OCI-LY1 (cell line): ENCODE results near the gene CBLL1.

Experiments used
- H2AFZ ChIP-seq: fragments of 200-600 bp; sonication (generic), shearing (Covaris generic); 2 replicates; pipeline ENCODE4 v1.6.0; 2014; ENCODE audit warnings: antibody characterized with exemption, mild to moderate bottlenecking, low read length
- H3F3A ChIP-seq: fragments of 200-600 bp; sonication (generic), shearing (Covaris generic); 2 replicates; pipeline ENCODE4 v1.6.0; 2014; ENCODE audit warnings: mild to moderate bottlenecking, antibody characterized with exemption, low read length, moderate library complexity; ENCODE audit not compliant: insufficient read depth
- H3K27ac ChIP-seq: fragments of 200-600 bp; sonication (generic); 2 replicates; pipeline ENCODE4 v1.5.1; 2014; ENCODE audit warnings: low read length, mixed run types, mild to moderate bottlenecking, low read depth; ENCODE audit not compliant: poor library complexity, severe bottlenecking
- H3K27me3 ChIP-seq: fragments of 200-600 bp; sonication (generic); 2 replicates; pipeline ENCODE4 v1.6.0; 2014; ENCODE audit warnings: antibody characterized with exemption, mild to moderate bottlenecking, low read length, moderate library complexity; ENCODE audit not compliant: insufficient read depth
- H3K36me3 ChIP-seq: fragments of 200-600 bp; sonication (generic); 2 replicates; pipeline ENCODE4 v1.6.1; 2014; ENCODE audit warnings: mild to moderate bottlenecking, antibody characterized with exemption, low read length, moderate library complexity, mixed read lengths; ENCODE audit not compliant: insufficient read depth
- H3K4me1 ChIP-seq: fragments of 200-600 bp; sonication (generic); 2 replicates; pipeline ENCODE4 v1.5.1; 2014; ENCODE audit warnings: mild to moderate bottlenecking, low read length, moderate library complexity; ENCODE audit not compliant: insufficient read depth, severe bottlenecking
- H3K4me2 ChIP-seq: fragments of 200-600 bp; sonication (generic), shearing (Covaris generic); 2 replicates; pipeline ENCODE4 v1.6.1; 2014; ENCODE audit warnings: low read length
- H3K4me3 ChIP-seq: fragments of 200-600 bp; sonication (generic); 2 replicates; pipeline ENCODE4 v1.5.1; 2014; ENCODE audit warnings: low read length, low read depth, mild to moderate bottlenecking, mixed read lengths; ENCODE audit not compliant: poor library complexity, severe bottlenecking
- H3K79me2 ChIP-seq: fragments of 200-600 bp; shearing (Covaris generic); 2 replicates; pipeline ENCODE4 v1.6.1; 2016; ENCODE audit warnings: mixed run types, low read length, mixed read lengths; ENCODE audit not compliant: insufficient read depth
- H3K9ac ChIP-seq: fragments of 200-600 bp; sonication (generic), shearing (Covaris generic); 2 replicates; pipeline ENCODE4 v1.6.1; 2014; ENCODE audit warnings: mild to moderate bottlenecking, low read length, mixed read lengths
- H3K9me2 ChIP-seq: fragments of 200-600 bp; sonication (generic), shearing (Covaris generic); 2 replicates; pipeline ENCODE4 v1.6.1; 2014; ENCODE audit warnings: low read depth, mild to moderate bottlenecking, low read length, mixed read lengths
- H3K9me3 ChIP-seq: fragments of 200-600 bp; shearing (Covaris generic); 2 replicates; pipeline ENCODE4 v1.6.1; 2014; ENCODE audit warnings: low read length, mixed read lengths
- H4K20me1 ChIP-seq: fragments of 200-600 bp; sonication (generic), shearing (Covaris generic); 2 replicates; pipeline ENCODE4 v1.6.0; 2016; ENCODE audit warnings: mild to moderate bottlenecking, low read length; ENCODE audit not compliant: insufficient read depth
- CTCF ChIP-seq: fragments of 200-600 bp; sonication (generic), shearing (Covaris generic); IDR thresholded peaks from 2 replicates; pipeline ENCODE4 v1.5.1; 2017; ENCODE audit warnings: mild to moderate bottlenecking, antibody characterized with exemption, low read length, moderate library complexity, mixed read lengths
- EZH2 ChIP-seq: fragments of 200-600 bp; sonication (generic), shearing (Covaris generic); IDR thresholded peaks from 2 replicates; pipeline ENCODE4 v1.8.0; 2017; ENCODE audit warnings: borderline replicate concordance, mixed run types, mild to moderate bottlenecking, antibody characterized with exemption, low read length, moderate library complexity, mixed read lengths

CBLL1 gene

GRCh38 chr7:107711301-107711700 lies 32.6 kb upstream of the CBLL1 start:
- Histone ChIP-seq H2AFZ (no peak overlapping the region), H4K20me1 (no peaks in the 10 kb centered on the region), H3K9me2 (no peaks in the 10 kb centered on the region), H3K9ac (no peak overlapping the region), H3K9me3 (no peaks in the 10 kb centered on the region), H3K36me3 (no peaks in the 10 kb centered on the region), H3K4me3 (no peak overlapping the region), H3K27me3 (no peaks in the 10 kb centered on the region), H3K27ac (no peak overlapping the region), H3K4me1 (no peaks in the 10 kb centered on the region), H3K79me2 (no peaks in the 10 kb centered on the region), H3F3A (no peaks in the 10 kb centered on the region), H3K4me2 (no peak overlapping the region)
- TF ChIP-seq EZH2: no peak
- TF ChIP-seq CTCF: no peak

- Histone ChIP-seq H3K4me1 (no peaks in the 10 kb centered on the region), H3K27me3 (no peaks in the 10 kb centered on the region), H3K79me2 (no peaks in the 10 kb centered on the region), H3K9me3 (no peaks in the 10 kb centered on the region), H4K20me1 (no peaks in the 10 kb centered on the region), H3K9ac (no peak overlapping the region), H3K27ac (no peak overlapping the region), H3K4me2 (no peak overlapping the region), H3K36me3 (no peaks in the 10 kb centered on the region), H2AFZ (no peak overlapping the region), H3F3A (no peaks in the 10 kb centered on the region), H3K9me2 (no peaks in the 10 kb centered on the region), H3K4me3 (no peak overlapping the region)
- TF ChIP-seq EZH2: no peak
- TF ChIP-seq CTCF: no peak
These were observed 31.9 kb upstream of the CBLL1 start for GRCh38 chr7:107712025-107712424.

- Histone ChIP-seq H3F3A (no peaks in the 10 kb centered on the region), H3K27me3 (no peaks in the 10 kb centered on the region), H3K36me3 (no peaks in the 10 kb centered on the region)
These were observed 31.0 kb upstream of the CBLL1 start for GRCh38 chr7:107712896-107713295.

More at GRCh38 chr7:107712896-107713295, 31.0 kb upstream of the CBLL1 start:
- no peak overlapping the region for H2AFZ ChIP-seq
- H3K9ac ChIP-seq: no peak overlapping the region
- H3K4me1 ChIP-seq: no peaks in the 10 kb centered on the region
- no peaks in the 10 kb centered on the region for H3K79me2 ChIP-seq
- H3K9me3 ChIP-seq: no peaks in the 10 kb centered on the region
- no peak overlapping the region for H3K4me2 ChIP-seq
- no peak for TF ChIP-seq EZH2
- TF ChIP-seq CTCF: no peak
- no peak overlapping the region for H3K4me3 ChIP-seq
- no peaks in the 10 kb centered on the region for H3K9me2 ChIP-seq
- H3K27ac ChIP-seq: no peak overlapping the region
- H4K20me1 ChIP-seq: no peaks in the 10 kb centered on the region
